GM19328 (cell line): ENCODE results near the gene ANKRD36B.
"Not testable (repeated sequence)": the region's sequence is repeated elsewhere in the genome, so short reads cannot be mapped to it uniquely, and the experiment has no call there.

Experiments used
- ATAC-seq: cut with Tn5 transposase; IDR thresholded peaks from one replicate; pipeline ENCODE4 v1.9.1; 2021; ENCODE audit warnings: mild to moderate bottlenecking, moderate library complexity; ENCODE audit not compliant: unreplicated experiment

Gene ANKRD36B

GRCh38 chr2:97550498-97550897, 39.2 kb downstream of the ANKRD36B start:
- ATAC-seq = not testable (repeated sequence)

GRCh38 chr2:97549058-97549457, 40.6 kb downstream of the ANKRD36B start:
- not testable (repeated sequence) for ATAC-seq

GRCh38 chr2:97548536-97548935, 41.1 kb downstream of the ANKRD36B start:
- ATAC-seq = not testable (repeated sequence)

GRCh38 chr2:97546711-97547110, 43.0 kb downstream of the ANKRD36B start:
- no peak for ATAC-seq

GRCh38 chr2:97544911-97545310, 44.8 kb downstream of the ANKRD36B start:
- ATAC-seq = not testable (repeated sequence)

- ATAC-seq = not testable (repeated sequence)
Observed at GRCh38 chr2:97525904-97526303, 63.8 kb downstream of the ANKRD36B start.

GRCh38 chr2:97523816-97524215, 65.9 kb downstream of the ANKRD36B start:
- ATAC-seq = not testable (repeated sequence)

GRCh38 chr2:97522916-97523555, 66.6 kb downstream of the ANKRD36B start:
- ATAC-seq = not testable (repeated sequence)

GRCh38 chr2:97495651-97496050, 94.0 kb downstream of the ANKRD36B start:
- ATAC-seq = not testable (repeated sequence)

GRCh38 chr2:97490141-97490540, 99.5 kb downstream of the ANKRD36B start:
- not testable (repeated sequence) for ATAC-seq
